LNCaP clone FGC (cell line): Measurements from ENCODE around the gene SMYD4.
"Not testable (repeated sequence)": the region's sequence is repeated elsewhere in the genome, so short reads cannot be mapped to it uniquely, and the experiment has no call there.

Source experiments
- DNase-seq: peaks from one replicate; pipeline ENCODE4 v3.0.0-alpha.2; 2011; ENCODE audit warnings: low read depth
- H3K4me3 ChIP-seq: 2 replicates; pipeline ENCODE4 v1.5.1; 2011; ENCODE audit warnings: mild to moderate bottlenecking, low read depth, low read length, control low read depth
- CTCF ChIP-seq: IDR thresholded peaks from 2 replicates; pipeline ENCODE4 v1.5.1; 2012; ENCODE audit warnings: mild to moderate bottlenecking; ENCODE audit not compliant: control insufficient read depth, insufficient read depth; ENCODE audit errors: extremely low read depth

The SMYD4 gene

GRCh38 chr17:1834380-1835149 is 4.9 kb upstream of the SMYD4 start:
- no peak for DNase-seq
- H3K4me3 ChIP-seq: no peak overlapping the region
- TF ChIP-seq CTCF: no peak

- peak overlapping the region; percentile 65 for H3K4me3 ChIP-seq
- TF ChIP-seq CTCF: no peak
- DNase-seq: no peak
These were observed 586 bp upstream of the SMYD4 start for GRCh38 chr17:1830288-1830687.

- peak overlapping the region; percentile 65 for H3K4me3 ChIP-seq
- no peak for TF ChIP-seq CTCF
- peak; percentile 19 for DNase-seq
These were observed 498 bp downstream of the SMYD4 start for GRCh38 chr17:1829216-1829591.

GRCh38 chr17:1820528-1821252 is 9.0 kb downstream of the SMYD4 start:
- no peak overlapping the region for H3K4me3 ChIP-seq
- no peak for TF ChIP-seq CTCF
- no peak for DNase-seq

- no peak overlapping the region for H3K4me3 ChIP-seq
- no peak for DNase-seq
- no peak for TF ChIP-seq CTCF
These were observed 16.6 kb downstream of the SMYD4 start for GRCh38 chr17:1813088-1813487.

GRCh38 chr17:1810450-1811103 is 19.1 kb downstream of the SMYD4 start:
- TF ChIP-seq CTCF: no peak
- no peak for DNase-seq

GRCh38 chr17:1809815-1810214 is 19.9 kb downstream of the SMYD4 start:
- H3K4me3 ChIP-seq, DNase-seq: not testable (repeated sequence)

More at GRCh38 chr17:1810450-1811103, 19.1 kb downstream of the SMYD4 start:
- H3K4me3 ChIP-seq: no peak overlapping the region
